G401.6 (cell line): Measurements from ENCODE around the gene KRT3.

ENCODE experiments used
- FAIRE-seq: peaks from 2 replicates; lab custom pipeline; 2012; peaks lifted over from hg19 to GRCh38; lab: Jason Lieb, UNC

KRT3 gene

DNA sequence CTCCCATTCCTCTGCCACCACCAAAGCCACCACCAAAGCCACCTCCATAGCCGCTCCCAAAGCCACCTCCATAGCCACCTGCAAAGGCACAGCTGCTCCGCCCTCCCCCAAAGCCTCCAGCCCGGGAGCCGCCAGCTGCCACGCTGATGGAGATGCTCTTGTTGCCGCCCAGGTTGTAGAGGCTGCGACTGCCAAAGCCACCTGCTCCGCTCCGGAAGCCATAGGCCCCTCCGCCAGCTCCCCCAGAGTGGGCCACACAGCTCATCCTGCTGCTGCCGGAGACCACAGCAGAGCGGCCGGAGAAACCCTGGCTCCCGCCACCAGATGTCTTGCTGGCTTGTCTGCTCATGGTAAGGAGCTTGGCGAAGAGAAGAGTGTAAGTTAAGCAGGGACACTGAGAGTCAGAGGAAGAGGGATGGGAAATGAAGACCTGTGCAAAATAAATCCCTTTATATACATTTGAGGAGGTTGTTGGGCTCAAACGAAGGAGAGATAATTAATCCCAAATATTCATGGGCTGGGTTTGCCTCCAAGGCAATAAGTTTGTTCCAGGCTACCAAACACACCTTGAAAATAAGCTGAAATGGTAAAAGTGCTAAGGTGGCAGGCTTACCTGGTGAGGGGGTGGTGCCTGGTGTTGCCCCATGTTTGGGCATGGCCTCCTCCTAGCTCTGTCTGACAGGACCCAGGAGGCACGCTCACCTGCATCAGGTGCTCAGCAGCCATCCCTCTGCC is at the start of gene KRT3:
Gene KRT3 (minus strand): TSS at position 424 of the 735 bp plus-strand sequence. CDS start 75 bp downstream, at position 349.
- FAIRE-seq, result no peak

DNA sequence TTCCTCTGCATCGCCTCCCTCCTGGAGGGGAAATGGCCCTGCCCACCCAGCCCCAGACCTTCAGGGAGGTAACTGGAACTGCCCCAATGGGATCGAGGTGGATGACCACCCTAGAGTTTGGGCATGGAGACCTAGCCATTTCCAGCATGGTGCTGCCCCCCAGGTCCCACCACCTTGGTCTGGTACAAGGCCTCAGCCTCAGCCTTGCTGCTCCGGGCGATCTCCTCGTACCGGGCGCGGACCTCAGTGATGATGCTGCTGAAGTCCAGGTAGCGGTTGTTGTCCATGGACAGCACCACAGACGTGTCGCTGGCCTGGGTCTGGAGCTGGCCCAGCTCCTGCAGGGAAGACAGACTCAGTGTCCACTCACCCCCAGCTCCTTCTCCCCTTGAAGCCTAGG is 48.5 kb upstream of the KRT3 start:
- FAIRE-seq, result no peak

DNA sequence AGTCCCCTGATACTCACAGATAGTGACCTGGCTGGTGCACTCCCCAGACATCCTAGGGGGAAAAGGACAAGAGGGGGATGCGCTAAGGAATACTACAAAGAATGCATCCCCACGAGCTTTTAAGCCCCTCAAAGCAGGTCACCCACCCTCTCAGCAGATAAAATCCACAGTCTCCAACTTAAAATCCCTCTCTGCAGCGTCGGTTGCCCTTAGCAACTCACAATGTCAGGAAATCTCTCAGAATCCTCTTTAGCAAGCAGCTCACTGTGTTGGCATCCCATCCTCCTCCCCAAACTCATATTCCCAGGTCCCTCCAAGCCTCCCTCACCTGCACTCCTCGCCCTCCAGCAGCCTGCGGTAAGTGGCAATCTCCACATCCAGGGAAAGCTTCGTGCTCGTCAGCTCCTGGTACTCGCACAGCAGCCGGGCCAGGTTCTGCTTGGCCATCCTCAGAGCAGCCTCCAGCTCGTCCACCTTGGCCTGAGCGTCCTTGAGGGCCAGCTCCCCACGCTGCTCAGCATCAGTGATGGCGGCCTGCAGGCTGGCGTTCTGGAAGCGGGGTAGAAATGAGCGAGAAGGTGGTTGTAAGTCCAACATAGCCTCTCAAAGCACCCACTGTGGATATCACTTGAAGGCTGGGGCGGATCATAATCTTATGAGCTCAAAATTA is 43.7 kb upstream of the KRT3 start:
- no peak for FAIRE-seq

DNA sequence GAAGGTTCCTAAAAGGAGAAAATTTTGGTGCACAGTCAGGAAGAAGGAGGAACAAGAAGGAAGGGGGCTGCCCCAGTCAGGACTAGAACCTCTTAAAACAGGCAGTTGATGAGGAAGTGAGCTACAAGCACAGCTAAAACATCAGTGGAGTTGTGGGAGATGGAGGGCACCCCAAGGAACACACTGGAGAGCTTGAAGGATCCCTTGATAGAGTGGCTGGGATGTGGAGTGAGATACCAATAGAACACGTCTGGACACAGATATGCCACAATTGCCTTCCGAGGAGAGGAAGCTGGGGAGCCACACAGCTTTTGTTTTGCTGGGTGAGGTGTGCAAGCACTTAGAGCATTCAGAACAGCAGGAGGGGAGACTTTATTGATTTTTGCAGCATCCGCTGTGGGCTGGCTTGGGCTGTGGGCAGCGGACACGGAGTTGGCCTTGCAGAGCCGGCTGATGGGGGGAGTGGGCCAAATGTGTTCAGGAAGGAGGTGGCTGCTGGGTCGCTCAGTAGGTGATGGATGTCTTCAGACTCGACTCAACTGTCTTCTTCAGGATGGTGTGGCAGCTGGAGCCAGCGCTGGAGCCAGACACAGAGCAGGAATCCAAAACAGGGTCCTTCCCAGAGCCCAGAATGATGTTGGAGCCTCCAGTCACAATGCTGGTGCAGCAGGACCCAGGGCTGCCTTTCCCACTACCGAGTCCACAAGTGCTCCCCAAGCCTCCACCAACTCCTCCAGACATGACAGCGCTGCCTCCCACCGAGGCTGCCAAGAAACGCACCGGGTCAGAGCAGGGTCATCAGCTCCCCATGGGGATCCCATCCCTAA is 42.9 kb upstream of the KRT3 start:
- no peak for FAIRE-seq

DNA sequence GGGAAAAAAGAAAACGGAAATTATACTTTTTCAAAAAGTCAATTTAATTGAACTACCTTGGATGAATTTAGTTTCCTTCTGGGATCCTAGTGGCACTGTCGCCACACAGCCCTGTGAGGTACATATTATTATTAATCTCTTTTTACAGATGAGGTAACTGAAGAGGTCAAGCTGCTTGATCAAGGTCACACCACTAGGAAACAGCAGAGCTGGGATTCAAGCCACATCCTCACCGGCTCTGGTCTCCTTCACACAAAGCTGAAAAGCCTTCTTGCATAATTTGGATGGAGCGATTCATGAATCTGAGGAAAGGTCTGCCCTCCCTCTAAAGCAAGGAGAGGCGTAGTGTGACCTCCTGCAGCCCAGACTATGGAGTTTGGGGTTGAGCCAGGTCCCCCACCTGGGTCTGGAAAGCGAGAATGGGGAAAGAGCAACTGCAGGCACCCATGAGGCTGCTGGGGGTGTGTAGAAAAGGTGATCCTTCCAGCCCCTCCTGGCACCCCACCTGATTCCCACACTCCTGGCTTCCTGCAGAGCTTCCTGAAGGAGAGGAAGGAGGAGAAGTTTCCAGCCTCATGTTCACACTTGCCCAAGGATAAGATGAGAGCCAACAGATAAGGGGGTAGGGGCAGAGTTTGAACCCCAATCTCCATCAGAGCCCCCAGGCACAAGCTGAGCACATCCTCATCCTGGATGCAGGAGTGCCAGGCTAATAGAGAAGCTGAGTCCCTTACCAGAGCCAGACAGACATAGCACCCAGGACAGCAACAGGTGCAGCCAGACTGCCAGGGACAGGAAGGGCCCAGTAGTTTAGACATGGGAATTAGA is 42.1 kb upstream of the KRT3 start:
- FAIRE-seq, result no peak

DNA sequence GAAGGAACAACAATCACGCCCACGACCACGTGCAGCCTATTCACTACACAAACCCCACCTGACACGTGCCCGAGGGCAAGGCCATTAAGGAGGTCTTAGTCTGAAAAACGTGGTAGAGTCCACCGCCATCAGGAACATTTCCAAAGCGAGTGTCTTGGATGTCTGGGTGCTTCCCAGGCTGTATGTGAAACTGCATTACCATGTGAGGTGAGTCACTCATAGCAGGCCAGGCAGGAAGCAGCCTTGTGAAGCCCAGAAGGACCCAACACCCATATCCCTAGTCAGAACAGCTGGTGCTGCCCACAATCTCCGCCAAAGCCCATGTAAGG is 41.5 kb upstream of the KRT3 start:
- FAIRE-seq, result no peak

DNA sequence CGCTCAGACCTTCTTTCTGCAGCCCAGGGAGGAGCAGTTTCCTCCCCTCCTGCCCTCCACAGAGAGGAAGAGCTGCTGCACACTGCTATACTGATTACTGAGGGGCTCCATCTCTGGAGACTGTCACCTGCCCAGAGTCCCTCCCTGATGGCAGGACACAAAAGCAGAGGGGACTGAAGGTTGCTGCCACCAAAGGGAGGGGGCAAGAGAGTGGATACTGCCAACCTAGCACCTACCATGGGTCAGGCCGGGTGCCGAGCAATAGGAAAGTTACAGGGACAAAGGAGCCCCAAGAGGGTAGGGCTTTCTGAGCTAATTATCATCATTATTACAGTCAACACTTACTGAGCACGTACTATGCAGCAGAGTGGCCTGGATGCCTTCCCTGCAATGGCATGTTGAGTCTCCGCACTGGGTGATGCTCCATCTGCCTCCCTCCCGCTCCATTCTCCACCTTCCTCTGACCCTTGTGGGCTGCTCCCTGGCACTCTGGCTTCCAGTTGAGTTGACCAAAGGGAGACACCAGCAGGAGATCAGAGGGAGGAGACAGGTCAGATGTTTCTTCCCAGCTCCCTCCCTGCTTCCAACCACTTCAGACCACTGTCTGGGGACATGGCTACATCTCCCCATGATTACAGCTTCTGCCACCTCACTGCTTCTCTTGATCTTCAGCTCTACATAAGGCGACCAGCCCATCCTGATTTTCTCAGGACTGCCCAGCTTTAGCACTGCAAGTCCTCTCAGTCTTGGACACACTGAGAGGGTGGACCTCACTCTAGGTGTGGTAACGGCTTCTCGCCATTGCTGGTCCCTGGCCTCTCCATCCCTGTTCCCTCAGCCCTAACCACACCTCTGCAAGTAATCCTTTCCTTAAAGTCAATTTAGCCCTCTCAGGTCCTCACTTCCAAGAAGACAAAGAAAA is 40.8 kb upstream of the KRT3 start:
- no peak for FAIRE-seq

DNA sequence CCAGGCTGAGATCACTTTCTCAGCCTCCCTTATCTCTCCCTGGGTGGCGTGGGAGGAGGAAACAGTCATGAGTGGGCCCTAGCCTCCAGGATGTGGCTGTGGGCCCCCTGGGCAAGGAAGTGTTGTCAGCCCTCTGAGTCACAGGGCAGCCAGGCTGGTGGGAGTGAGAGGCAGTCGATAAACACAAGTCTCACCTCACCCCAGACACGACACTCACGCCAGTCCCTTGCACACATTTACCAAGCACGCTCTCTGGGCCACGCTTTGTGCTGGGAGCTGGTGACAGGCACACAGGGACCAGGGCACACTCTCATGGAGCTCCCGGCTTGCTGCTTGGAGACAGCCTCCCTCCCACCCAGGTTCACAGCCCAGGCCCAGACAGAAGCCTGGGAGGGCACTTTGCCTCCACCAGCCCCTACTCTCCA is 40.1 kb upstream of the KRT3 start:
- FAIRE-seq, result no peak

DNA sequence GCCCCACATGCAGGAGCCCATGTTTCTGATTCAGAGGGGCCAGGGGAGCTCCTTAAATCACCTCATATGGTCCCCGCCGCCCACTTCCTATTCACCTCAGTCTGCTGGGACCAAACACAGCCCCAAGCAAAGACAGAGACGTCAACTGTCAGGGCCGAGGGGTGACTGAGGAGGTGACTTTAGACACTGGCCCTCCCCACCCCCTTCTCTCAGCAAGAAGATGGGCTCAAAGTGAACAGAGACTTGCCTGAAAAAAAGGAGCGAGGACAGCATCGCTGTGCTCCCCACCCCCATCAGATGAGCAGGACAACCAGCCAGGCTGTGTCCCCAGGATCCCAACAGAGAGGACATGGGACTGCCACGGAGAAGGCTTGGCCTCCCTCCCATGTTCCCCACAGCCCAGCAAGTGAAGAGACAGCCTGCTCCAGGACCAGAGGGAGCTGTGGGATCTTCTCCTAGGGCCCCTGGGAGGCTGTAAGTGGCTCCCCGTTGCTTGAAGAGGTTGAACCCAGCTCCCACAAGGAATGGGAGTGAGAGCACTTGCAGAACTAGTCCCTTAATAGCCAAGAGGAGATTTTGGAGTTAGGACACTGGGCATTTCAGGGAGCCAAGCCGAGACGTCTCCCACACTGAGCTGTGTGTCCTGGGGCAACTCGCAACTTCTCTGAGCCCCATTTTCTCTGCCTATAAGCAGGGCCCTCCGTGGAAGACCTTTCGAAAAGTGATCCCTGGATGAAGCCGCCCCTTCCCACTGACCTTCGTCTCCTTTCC is 39.5 kb upstream of the KRT3 start:
- FAIRE-seq, result no peak

DNA sequence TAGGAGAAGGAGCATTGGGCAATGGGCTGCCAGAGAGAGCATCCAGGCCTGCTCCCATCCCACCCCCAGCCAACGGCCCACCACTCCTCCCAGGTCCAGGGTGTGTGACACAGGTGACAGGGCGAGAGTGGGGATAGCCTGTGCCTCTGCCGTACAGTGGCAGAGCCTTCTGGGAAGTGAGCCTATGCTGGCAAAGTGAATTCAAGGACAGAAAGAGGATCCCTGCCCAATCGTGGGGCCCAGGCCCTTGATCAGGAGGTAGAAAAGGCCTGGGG is 38.7 kb upstream of the KRT3 start:
- FAIRE-seq, result no peak

DNA sequence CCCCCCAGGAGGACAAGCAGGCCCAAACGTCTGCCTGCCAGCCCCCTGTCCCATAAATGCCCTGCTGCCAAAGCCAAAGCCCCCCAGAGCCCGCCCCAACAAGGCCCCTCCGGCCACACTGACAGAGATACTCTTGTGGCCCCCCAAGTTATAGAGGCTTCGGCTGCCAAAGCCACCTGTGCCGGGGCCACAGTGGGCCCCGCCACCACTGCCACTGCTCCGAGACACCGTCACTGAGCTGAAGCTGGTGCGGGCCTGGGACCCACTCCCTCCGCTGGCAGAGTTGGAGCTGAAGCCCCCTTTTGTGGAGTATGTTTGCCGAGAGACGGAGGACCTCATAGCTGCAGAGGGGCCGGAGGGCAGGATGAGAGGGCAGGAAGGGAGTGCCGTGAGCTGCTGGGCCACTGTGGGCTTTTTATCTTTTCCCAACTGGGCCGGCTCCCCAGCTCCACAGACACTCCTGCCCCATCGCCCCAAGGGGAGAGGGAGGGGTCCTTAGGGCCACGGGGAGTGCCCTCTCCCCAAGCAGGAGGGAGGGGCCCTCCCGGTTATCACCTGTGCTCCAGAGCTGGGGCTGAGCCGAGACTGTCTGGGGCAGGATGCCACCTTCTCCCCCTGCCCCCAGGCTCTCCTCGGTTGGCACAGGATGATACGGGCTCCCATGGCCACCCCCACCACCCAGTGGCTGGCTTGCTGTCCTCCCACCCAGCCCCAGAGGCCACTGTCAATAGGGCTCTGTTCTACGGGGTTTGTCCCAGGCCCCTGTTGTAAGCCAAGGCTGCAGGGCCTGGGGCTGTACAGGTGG is 38.2 kb upstream of the KRT3 start, which contains the start of gene KRT79:
Gene KRT79 (minus strand): TSS at position 390 of the 805 bp plus-strand sequence. CDS start 51 bp downstream, at position 339.
- no peak for FAIRE-seq

DNA sequence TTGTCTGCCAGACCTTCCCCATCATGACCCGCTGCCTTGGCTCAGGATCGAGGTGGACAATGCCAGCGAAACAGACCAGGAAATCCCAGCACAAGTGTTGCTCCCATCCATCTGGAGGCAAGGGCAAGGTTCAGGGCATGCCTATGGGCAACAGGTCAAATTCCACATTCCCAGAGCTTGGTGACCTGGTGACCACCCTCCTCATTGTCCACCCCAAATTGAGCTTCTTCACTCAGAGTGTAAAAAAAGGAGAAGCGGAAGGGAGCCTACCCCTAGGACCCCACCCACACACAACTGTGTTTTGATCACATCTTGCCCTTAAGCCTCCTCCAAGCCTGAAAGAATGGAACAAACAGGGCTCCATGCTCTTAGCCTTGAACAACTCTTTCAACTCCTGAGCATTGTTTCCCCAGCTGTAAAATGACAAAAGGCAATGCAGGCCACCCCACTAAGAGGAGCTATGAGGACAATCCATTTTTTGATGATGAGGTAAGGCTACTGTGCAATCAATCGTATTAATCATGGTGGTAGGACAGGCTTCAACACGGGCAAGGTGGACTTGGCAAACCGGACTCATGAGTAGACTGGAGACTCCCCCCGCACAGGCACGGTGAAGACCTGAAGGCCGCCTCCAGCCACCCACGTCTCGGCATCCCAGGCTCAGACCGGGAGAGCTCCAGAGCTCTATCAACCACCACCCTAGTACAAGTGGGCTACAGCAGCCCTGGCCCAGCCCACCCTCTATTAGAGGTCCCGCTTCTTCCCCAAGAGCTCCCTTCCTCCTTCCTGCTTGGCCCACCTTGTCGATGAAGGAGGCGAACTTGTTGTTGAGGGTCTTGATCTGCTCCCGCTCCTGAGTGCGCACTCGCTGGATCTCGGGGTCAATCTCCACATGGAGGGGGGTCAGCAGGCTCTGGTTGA is 37.3 kb upstream of the KRT3 start:
- no peak for FAIRE-seq

DNA sequence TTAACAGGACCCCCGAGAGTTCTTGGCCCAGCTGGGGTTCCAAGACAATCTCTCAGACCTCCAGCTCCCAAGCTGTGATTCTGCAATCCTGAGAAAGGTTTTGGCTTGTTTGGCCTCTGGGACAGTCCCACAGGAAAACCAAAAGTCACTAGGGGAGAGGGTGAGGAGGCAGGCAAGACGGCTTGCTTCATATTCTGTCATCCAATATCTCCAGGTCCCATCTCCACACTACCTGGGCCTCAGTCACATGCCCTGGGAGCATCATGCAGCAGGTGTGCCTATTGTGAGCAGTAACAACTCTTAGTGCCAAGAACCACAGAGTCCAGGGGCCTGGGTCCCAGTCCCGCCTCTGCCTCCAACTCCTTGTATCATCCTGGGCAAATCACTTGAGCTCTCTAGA is 36.5 kb upstream of the KRT3 start:
- no peak for FAIRE-seq

DNA sequence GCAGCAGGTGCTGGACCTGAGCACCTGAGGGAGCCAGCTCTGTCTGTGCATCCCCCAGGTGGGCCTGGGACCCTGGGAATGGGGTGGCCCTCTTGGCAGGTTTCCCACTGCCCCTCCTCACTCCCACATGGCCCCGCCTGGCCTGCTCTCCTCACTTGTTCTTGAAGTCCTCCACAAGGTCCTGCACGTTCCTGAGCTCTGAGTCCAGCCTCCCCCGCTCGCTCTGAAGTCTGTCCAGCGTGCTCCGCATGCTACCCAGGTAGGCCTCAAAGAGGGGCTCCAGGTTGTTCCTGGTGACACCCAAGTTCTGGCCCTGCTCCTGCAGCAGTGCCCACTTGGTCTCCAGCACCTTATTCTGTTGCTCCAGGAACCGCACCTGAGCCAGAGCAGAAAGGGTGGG is 35.3 kb upstream of the KRT3 start:
- FAIRE-seq, result no peak

DNA sequence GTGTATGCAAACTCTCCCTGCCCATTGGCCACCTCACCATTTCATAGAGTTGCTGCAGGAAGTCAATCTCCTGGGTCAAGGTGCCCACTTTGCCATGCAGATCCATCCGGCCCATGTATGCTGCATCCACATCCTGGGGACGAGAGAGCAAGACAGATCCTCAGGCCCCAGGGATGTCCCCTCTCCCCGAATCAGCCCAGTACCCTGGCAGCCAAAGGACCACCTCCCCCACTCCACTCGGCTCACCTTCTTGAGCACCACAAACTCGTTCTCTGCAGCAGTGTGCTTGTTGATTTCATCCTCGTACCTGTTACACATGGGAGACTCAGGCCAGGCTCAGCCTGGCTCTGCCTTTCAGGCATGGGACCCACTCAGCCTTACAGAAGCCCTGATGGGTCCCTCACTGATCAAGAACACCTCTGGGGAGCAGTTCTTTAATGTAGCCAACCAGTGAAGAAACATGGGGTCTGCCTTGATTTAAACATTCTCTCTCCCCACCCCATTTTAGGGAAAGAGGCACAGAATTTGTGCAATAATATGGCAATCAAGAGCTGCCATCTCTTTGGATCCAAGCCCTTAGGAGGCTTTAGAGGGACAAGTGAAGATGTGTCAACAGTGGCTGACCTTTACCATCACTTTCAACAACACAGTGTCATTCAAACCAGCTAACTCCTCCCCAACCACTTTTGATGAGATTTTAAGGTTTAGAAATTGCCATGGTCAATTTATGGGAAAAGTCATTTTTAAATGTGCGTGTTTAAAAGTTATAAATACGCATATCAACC is 34.3 kb upstream of the KRT3 start:
- no peak for FAIRE-seq

DNA sequence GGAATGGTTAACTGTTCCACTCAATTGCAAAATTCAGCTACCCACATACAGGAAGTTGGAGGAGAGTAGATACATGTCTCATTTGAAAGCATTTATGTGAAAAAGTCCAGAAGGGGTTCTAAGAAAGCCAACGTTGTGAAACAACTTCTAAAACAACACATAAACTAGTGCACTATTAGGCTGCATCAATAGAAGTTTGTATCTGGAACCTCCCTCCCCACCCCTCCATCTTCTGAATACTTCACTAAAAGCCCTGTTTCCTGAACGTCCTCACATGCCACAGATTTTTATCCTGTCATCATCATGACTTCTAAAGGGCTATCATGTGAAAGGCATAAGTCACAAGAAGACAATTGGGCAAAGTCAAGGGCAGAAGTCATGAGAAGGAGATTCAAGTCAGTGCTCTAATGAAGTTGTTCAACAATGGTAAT is 32.7 kb upstream of the KRT3 start:
- no peak for FAIRE-seq

DNA sequence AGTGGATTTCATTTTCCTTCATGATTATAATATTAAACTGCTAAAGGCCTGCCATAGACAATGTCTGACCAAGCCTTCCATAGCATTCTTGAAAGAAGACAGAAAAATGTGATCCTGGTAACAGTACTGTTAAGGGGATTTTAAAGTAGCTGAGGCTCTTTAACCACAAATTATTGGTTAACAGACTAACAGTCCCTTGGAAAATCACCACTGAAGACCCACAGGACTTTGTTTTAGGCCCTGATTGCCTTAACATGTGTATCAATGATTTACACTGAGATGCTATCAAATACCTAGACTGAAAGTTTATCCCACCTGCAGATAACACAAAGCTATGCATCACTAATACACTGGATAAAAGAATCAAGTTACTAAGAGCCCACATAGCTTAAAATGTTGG is 32.2 kb upstream of the KRT3 start:
- FAIRE-seq, result no peak
